SW 1271 (cell line): ENCODE results near the gene NCK2.

Source experiments
- DNase-seq, 2 experiments: peaks; one replicate each; lab custom pipeline; 2025; lab: John Stamatoyannopoulos, UW

Gene NCK2

DNA sequence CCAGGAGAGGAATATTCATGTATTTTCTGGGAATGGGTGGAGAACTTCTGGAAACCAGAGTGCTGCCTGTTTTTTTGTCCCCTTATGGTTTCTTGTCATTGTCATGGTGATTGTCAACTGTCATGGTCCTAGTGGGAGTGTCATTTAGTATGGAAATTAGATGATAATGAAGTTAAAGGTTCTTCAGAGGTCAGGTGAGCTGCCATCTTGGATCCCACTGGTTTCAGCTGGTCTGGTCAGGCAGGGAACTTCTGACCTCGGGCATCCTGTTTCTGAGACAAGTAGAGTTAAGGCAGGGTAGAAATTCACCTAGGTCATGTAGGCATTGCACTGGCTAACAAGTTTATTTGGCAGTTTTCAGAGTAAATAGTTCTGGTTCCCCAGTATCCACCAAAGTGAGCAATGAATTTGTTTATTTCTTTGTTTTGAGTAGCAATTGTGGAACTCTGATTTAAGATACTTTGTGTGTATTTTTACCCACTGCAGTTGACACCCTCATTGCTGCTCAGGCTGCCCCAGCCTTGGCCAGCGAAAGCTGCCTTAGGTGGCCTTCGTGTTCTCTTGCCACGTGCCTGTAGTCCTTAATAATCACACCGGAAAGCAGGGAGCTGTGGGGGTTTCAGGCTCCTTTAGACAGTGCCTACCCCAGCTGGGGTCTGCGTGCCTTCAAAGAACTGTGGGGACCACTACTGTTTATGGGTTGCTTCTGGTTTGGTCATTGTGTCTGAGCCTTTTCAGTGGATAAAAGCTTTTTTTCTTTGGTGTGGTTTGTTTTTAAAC, 48.7 kb downstream of the NCK2 start:
- no peak for DNase-seq

DNA sequence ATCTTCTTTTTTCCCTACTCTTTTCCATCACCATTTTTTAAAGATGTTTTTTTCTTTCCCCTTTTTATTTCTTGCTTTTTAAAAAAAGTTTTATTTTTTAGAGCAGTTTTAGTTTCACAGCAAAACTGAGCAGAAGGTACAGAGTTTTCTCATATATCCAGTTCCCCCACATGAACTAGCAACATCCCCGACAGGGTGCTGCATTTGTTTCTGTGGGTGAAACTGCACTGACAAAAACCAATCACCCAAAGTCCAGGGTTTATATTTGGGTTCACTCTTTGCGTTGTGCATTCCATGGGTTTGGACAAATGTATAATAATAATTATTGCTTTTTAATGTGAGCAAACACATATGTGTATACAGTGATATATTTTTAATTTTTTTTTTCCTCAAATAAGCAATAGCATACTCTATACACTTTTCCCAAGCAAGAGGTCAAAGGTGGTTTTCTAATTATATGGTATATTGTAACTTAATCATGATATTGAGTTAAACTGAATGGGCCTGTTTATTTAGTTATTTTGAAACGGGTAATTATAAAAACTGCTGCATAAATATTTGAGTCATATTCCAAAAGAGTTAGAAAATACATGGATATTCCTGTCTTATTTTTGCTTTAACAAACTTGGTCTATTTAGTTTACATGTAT, 50.3 kb downstream of the NCK2 start:
- DNase-seq = no peak

GRCh38 chr2:105795575-105795934, 50.8 kb downstream of the NCK2 start:
- no peak for DNase-seq

GRCh38 chr2:105796131-105796638, 51.5 kb downstream of the NCK2 start:
- no peak for DNase-seq

GRCh38 chr2:105796791-105797190, 52.1 kb downstream of the NCK2 start:
- no peak for DNase-seq

DNA sequence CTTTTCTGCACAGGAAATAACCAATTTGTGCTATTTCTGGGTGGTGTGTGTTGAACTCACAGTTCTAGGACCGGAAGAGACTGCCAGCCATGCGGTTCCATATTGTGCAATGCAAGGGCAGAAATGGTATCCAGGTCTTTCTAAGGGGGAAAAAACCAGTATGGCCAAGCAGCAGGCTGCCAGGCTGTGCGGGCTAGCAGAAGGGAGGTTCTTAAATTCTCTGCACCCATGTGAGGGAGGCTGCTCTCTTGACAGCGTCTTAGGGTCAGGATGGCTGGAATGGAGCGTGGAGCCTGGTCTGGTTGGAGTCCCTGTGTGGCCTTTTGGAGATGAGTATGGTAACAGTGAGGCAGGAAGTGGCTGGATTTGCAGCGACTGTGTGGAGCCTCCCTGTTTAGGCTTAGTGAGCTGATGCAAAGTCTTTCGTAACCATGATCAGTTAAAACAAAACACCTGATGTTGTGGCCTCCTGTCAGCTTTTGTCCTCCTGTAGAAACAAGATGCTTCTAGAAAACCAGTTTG, 52.6 kb downstream of the NCK2 start:
- no peak for DNase-seq

- DNase-seq = no peak
Observed at GRCh38 chr2:105798595-105798994, 53.9 kb downstream of the NCK2 start.

- DNase-seq = no peak
Observed at GRCh38 chr2:105800036-105800713, 55.5 kb downstream of the NCK2 start.

DNA sequence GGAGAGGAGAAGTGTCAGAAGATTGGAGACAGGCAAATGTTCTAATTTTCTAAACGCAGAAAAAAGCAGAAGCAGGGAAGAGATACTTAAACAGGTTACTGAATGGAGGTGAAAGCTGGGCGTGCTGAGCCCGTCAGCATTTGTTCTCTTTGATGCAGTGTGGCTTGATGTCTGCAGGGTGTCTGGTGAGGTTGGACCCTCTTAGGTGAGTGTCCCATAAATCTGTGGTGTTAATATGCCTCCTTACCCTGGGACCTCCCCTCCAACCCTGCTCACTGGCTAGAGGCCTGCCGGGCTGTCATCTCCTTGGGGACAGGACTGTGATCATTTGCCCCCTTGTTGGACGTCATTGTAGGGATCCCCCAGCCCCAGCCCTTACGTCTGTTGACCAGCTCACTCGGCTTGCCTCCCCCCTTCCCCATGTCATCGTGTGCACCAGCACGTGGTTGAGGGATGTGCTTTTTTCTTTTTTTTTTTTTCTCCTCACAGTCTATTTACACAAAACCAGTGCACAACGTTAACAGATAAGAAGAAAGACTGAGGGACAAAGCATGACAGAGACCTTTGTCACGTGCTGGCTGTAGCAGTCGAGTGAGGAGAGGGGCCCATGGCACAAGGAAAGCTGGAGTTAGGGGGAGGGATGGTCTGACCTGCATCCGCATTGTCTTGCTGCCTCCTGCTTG, 56.4 kb downstream of the NCK2 start:
- no peak for DNase-seq

GRCh38 chr2:105801961-105802360, 57.2 kb downstream of the NCK2 start:
- DNase-seq = no peak

- DNase-seq = no peak
Observed at GRCh38 chr2:105802587-105802986, 57.9 kb downstream of the NCK2 start.

GRCh38 chr2:105803337-105803736, 58.6 kb downstream of the NCK2 start:
- DNase-seq = no peak

DNA sequence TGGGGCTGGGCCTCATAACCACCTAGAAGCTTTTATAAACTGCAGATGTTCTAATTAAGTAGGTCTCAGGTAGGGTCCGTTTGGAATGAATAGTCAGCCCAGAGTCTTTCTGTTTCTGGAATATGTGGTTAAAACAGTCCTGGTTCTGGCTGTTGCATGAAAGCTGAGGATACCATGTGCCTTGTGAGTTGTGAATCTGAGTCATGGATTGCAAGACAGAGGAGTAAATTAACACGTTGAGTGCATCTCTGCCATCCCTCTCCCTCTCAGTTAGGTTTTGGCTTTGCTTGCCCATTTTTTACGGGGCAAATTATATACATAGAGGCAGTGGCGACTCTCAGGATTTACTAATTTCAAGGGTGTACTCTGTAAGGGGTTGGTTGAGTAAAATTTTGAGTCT, 59.1 kb downstream of the NCK2 start:
- DNase-seq = no peak

- no peak for DNase-seq
Observed at GRCh38 chr2:105804266-105804665, 59.6 kb downstream of the NCK2 start.

- DNase-seq = no peak
Observed at GRCh38 chr2:105806996-105807395, 62.3 kb downstream of the NCK2 start.

- DNase-seq = no peak
Observed at GRCh38 chr2:105808423-105809096, 63.8 kb downstream of the NCK2 start.

- DNase-seq = no peak
Observed at GRCh38 chr2:105809097-105809473, 64.4 kb downstream of the NCK2 start.

DNA sequence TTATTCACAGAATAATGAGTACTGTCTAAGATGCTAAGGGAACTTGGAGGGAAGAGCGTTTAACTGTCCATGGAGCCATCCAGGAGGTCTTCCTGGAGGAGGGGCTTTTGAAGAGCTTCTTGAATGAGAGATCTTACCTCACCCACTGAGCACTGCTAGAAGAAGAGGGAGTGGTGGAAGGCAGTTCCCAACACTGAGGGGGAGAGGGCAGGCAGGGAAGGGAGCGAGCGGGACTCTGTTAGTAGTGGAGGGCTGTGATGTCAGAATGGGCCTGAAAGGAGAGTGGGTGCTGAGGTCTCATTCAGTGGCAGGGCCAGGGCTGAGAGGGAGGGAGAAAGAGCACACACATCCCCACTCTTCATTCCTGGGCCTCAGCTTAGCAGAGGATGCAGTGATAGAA, 65.0 kb downstream of the NCK2 start:
- DNase-seq = no peak

GRCh38 chr2:105812180-105813044, 67.7 kb downstream of the NCK2 start:
- no peak for DNase-seq

GRCh38 chr2:105813045-105813315, 68.3 kb downstream of the NCK2 start:
- no peak for DNase-seq

DNA sequence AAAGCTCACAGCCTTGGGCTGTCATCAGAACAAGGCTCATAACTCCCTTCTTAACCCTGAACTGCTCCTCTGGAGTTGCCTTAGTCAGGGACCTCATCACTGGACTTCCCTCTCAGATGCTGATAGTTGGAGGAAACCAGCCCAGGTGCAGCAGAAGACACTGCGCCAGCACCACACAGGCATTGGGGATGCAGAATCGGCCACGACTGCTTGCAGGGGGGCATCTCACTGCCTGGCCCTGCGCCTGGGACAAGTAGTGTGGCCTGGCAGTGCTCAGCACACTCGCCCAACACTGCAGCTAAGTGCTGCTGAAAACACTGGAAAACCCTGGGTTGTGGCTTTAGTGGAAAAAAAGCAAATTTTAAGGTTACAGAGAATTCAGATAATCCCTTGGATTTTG, 68.7 kb downstream of the NCK2 start:
- no peak for DNase-seq
